Activated T-cell treated with anti-CD3 and anti-CD28 coated beads for 48 hours (primary cell): ENCODE measurements around the gene H2BK1.

Experiments
- DNase-seq: peaks from one replicate; pipeline ENCODE4 v3.0.0-alpha.2; 2020; ENCODE audit warnings: low read depth

H2BK1 gene

DNA sequence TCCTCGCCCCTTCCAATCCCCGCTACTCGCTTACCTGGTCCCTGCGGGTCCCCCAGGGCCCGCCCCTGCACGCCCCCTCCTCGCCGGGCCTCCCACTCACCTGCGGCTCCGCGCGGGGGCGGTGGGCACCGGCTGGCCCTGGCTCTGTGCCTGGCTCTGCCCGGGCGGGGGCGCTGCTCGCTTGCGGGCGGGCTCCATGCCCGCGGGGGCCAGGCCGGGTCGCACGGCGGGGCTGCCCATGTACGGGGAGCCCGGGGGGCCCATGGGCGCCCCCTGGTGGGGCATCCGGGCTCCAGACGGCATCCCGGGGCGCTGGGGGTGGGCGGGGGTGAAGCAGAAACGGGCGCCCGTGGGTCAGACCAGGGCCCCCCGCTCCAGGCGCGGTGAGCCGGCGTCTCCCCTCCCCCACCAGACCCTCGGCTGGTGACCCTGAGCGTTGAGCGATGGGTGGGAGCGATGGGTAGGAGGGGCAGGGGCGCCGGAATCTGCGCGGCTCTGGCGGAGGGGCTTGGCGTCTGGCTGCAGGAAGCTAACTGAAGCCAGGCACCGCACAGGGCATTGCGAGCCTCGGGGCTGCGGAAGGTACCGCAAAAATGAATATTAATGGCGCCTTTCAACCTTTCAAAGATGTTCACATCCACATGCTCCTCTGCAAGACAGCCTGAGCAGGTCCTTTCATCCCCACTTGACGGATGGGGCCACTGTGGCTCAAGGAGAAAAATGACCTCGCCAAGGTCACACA lies 35.2 kb upstream of the H2BK1 start:
- peak; percentile 67 for DNase-seq

DNA sequence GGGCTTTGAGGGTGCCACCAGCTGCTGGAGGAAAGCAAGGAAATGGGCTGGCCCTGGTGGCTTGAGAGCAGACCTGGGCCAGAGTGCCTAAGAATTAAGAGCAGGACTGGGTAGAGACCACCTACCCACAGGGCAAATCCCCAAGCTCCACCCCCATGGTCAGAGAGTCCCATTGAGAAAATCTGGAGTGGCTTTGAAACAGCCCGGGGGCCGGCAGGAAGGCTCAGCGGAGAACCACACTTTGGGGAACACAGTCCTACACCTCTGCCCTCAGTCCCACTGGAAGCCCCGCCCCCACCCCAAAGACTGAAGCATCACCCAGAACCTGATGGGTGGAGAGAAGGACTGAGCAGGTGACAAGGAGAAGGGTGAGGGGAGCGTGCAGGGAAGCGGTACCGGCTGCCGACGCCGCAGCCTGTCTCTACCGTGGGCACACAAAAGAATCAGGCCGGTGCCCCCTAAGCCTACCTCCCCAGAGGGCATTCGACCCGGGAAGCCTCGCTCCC lies 34.6 kb upstream of the H2BK1 start:
- DNase-seq, result no peak

DNA sequence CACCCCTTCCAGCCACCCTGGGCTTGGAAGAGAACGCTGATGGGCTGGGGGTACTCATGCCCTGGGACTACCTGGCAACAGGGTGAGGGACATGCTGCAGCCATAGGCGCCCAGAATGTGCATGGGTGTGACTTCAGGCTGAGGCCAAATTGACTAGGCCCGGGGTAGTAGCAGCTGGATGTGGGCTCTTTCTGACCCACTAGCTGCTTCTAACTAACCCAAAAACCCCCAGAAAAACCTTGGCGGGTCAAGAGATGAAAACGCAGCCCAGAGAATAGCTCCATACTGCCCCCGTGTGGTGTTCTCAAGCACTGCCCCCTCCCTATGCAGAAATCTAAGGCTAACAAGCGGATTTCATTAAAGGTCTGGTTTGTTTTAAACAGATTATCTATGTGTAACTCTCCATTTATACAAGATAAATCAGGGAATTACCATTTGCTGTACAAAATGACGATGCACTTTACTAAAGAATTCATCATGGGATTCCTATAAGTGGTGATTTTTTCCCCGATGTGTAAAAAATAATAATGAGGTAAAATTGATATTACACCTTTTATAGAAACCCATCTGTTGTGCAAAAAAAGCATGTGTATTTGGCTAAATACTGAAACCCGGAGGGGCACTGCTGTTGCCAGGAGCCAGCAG lies 34.0 kb upstream of the H2BK1 start:
- no peak for DNase-seq

DNA sequence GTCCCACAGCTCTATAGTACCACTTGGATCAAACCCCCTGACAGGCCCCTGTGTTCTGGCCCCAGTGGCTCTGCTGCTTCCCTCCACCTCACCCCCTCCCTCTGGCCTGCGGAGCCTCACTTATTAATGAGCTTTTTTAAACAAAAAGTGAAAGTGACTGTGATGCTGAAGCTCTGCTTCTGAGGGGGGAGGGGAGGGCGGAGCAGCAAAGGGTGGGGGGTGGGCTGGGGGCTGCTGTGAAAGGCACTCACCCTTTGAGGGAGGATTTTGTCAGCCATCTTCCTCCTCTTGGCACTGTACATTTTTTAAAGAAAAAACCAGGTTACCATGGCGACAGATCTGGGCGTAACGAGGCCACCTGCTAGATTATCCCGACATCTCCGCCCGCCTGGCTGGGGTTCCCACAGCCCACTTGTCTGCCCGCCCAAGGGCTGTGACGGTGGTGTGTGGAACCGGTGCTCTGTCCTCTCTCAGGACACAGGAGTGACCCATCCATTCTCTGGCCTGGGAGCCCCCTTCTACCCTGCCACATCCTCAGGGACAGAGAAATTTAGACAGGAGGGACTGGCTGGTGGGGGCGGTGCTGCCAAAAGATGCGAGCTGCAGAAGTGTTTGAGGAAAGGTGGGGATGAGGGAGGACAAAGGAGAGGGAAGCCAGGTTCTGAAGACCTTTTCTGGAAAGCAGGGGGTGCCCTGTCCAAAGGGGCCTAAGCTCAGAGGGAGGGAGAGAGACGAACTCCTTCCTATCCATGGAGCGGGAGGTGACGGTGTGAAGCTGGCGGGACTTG lies 33.3 kb upstream of the H2BK1 start:
- DNase-seq, result no peak

DNA sequence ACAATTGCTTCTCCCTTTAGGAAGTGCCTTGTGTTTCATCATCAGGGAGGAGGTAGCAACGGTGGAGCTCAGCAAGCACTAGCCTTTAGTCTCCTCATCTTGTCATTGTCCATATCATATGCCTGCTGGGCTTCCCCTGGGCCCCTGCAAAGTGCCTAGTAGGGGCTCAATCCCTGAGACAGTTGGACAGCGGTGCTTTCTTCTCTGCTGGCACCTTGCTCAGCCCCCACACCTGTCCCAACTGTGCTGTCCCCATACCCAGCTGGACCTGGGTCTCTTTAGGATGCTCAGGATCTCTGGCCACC lies 32.7 kb upstream of the H2BK1 start:
- no peak for DNase-seq

DNA sequence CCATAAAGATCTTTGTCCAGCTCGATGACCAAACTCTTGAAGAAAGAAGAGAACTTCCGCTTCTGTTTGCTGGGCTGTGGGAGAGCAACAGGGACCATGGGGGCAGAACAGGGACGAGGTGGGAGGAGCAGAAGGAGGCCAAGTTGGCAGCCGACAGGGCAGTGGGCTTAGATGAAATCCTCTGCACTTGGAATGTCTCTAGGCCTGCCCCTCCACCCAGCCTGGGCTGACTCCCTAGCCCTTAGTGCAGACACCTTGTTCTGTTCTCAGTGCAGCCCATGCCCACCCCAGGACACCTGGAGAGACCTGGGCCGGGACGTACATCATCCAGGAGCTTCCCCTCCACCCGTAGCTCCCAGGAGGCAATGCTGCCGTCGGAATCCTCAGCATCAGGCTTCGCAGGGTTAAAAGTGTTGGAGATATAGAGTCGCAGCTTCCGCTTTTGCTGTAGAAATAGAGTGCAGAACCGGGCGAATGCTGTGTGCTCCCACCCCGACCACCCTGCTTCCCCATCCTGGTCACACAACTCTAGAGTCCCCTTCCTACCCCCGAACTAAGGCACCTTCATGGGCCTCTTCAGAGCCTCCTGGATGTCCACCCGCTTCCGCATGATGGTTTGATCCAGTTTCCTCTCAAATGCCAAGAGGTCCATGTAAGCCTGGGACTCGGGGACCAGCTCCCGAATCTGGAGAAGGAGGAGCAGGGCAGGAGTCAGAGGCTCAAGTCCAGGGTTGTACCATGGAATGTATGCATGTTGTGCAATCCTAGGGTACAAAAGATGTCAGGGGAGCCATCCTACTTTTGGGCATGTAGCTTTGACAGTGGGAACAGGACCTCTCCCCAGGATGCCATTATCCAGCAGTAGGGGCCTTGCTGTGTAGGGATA lies 32.1 kb upstream of the H2BK1 start:
- DNase-seq, result no peak

DNA sequence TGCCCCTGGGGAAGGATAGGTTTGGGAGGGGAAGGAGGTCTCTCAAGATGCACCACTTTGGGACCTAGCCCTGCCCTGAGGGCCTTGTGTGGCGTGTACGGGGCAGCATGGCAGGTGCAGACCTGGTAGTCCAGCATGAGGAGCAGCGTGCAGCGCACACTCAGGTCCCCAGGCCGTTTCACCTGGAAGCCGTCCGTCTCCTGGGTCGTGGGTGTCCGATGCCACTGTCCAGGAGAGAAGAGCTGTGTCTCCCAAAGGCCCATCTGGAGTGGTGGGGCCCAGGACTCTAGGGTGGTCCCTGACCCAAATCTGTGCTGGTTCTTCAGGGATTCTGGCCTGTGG lies 31.4 kb upstream of the H2BK1 start:
- DNase-seq, result no peak

DNA sequence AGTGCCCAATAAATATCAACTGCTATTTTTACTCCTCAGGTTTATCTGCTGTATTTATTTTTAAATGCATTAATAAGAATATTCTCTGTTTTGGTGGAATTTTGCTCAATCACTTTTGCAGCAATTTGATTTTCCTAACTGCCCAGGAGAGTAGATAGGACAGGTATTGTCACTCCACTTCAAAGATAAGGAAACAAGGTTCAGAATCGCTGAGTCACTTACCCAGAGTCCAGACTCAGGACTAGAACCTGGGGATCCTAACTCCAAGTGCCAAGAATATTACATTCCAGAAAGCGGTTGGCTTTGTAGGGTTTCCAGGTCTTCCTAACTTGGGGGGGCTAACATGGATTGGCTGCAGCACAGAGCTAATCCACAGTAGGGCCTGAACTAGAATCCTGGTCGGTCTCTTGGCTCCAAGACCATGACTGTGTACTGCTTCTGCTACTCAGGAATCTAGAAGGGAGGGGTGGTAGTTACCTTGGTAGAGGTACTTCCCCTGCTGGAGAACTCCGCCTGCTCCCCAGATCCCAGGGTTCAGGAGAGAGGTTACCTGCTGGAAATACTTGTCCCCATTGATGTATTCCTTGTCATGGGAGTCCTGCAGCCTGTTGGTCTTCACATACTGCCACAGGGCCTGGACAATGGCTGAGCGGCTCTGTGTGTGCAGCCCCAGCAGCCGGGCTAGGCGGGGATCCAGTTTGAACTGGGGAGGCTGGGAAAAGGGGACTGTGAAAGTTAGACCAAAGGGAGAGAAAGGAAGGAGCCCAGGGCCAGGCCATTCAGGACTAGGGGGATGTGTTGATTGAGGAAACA lies 30.9 kb upstream of the H2BK1 start:
- DNase-seq, result no peak

DNA sequence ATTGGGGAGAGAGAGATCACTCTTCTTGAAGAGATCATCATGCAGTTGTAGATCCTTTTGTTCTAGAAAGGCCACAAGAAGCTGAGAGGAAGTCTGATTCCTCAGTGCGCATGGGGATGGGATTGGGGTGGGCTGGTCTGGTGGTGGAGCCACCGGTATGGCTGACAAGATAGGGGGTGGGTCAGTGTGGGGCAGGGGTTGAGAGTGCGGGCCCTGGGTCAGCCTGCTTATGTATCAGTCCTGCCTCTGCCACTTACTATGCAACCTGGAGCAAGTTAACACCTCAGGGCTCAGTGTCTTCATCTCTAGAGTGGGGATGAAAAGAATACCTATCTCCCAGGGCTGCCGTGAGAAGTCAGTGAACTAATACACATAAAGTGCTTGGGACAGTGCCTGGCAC lies 30.2 kb upstream of the H2BK1 start:
- DNase-seq, result no peak

DNA sequence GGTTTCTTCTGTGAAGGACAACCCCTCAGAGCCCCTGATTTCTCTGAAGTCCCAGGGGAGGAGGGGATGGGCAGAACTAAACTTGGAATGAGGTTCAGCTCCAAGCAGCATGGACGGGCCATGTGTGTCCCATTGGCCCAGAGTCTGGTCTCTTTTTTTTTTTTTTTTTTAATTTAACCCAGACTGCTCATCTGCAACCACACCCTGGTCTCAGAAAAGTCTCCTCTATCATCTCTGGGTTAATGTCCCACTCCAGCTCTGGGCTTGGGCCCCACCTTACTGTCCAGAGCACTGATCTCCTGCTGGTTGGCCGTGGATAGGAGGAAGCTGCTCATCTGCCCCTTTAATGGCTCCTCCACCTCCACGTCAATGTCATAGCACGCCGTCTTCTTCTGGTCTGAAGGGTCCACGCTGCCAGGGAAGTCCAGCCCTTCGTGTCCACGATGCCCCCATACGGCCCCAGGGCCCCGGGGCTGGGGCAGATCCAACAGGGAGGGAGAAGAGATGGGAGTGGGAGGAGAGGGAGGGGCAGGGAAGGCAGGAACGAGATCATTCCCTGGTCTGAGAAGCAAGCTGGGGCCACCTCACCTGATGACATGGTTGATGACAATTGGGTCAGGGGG lies 29.7 kb upstream of the H2BK1 start:
- DNase-seq, result no peak

DNA sequence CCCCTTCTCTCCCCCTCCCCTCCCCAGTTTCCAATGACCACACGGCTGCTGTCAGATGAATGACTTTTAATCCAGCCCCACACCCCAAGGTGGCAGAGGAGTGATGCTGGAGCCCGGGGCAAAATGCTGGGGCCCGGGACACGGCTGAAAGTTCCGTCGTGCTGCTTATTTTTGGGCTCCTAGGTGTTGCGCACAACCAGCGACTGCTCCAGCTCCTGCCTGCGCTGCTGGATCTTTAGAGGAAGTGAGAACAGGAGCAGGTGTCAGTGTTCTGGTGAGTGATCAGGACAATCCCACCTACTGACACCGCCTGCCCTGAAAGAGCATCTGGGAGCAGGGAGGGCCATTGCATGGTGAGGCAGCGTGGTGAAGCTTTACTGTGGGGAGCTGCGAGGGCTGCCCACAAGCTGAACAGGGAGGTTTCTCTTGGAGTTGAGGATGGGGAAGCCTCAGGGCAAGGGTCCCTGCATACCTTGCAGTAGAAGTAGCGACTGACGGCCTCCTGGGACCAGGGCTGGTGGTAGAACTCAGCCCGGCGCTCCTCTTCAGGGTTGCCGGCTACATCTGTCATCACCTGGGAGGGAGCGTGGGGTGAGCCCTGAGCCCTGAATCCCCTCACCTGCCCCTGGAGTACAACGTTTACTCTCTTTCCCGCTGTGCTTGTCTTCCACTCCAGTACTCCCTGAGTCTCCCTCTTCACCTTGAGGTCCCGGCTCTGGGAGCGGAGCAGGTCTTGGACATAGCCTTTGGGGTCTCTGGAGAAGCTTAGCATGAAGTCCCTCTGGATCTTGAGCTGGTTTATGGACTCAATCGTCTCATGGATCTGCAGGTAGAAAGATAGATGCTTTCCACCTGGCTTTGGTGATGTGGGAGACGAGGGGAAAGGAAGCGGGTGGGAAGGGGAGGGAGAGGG lies 28.9 kb upstream of the H2BK1 start:
- DNase-seq, result no peak

DNA sequence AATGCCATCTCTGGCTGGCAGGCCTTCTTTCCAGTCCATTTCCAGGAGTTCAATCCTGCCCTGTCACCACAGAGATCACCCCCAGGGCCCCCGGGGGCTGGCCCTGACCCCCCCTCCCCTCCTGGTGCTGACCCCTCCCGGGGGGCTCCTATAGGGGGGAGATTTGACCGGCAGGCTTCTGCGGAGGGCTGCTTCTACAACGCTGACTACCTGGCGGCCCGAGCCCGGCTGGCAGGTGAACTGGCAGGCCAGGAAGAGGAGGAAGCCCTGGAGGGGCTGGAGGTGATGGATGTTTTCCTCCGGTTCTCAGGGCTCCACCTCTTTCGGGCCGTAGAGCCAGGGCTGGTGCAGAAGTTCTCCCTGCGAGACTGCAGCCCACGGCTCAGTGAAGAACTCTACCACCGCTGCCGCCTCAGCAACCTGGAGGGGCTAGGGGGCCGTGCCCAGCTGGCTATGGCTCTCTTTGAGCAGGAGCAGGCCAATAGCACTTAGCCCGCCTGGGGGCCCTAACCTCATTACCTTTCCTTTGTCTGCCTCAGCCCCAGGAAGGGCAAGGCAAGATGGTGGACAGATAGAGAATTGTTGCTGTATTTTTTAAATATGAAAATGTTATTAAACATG lies 28.0 kb upstream of the H2BK1 start:
- DNase-seq, result no peak

DNA sequence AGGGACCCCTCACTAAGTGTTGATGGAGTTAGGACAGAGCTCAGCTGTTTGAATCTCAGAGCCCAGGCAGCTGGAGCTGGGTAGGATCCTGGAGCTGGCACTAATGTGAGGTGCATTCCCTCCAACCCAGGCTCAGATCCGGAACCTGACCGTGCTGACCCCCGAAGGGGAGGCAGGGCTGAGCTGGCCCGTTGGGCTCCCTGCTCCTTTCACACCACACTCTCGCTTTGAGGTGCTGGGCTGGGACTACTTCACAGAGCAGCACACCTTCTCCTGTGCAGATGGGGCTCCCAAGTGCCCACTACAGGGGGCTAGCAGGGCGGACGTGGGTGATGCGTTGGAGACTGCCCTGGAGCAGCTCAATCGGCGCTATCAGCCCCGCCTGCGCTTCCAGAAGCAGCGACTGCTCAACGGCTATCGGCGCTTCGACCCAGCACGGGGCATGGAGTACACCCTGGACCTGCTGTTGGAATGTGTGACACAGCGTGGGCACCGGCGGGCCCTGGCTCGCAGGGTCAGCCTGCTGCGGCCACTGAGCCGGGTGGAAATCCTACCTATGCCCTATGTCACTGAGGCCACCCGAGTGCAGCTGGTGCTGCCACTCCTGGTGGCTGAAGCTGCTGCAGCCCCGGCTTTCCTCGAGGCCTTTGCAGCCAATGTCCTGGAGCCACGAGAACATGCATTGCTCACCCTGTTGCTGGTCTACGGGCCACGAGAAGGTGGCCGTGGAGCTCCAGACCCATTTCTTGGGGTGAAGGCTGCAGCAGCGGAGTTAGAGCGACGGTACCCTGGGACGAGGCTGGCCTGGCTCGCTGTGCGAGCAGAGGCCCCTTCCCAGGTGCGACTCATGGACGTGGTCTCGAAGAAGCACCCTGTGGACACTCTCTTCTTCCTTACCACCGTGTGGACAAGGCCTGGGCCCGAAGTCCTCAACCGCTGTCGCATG lies 27.2 kb upstream of the H2BK1 start:
- DNase-seq, result no peak

DNA sequence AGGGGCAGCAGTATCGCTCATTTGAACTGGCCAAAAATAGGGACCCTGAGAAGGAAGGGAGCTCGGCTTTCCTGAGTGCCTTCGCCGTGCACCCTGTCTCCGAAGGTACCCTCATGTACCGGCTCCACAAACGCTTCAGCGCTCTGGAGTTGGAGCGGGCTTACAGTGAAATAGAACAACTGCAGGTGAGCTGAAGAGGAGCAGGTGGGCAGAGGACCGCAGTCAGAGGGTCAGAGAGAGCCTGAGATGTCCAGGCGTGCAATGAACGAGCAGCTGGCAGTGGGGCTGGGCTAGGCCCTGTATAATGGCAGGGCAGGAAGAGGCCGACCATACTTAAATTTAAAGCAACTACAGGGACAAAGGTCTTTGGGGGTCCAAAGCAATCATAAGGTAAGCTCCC lies 26.1 kb upstream of the H2BK1 start:
- no peak for DNase-seq

DNA sequence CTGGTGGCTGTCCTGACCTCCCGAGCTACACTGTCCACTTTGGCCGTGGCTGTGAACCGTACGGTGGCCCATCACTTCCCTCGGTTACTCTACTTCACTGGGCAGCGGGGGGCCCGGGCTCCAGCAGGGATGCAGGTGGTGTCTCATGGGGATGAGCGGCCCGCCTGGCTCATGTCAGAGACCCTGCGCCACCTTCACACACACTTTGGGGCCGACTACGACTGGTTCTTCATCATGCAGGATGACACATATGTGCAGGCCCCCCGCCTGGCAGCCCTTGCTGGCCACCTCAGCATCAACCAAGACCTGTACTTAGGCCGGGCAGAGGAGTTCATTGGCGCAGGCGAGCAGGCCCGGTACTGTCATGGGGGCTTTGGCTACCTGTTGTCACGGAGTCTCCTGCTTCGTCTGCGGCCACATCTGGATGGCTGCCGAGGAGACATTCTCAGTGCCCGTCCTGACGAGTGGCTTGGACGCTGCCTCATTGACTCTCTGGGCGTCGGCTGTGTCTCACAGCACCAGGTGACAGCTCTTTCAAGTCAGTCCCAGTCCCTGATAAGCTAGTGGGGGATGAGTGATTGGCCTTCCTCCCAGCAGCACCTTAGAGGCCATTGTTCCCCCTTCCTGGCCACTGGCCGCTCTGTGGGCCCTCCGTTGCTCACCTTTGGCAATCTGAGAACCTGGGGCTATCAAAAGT lies 25.0 kb upstream of the H2BK1 start:
- no peak for DNase-seq

DNA sequence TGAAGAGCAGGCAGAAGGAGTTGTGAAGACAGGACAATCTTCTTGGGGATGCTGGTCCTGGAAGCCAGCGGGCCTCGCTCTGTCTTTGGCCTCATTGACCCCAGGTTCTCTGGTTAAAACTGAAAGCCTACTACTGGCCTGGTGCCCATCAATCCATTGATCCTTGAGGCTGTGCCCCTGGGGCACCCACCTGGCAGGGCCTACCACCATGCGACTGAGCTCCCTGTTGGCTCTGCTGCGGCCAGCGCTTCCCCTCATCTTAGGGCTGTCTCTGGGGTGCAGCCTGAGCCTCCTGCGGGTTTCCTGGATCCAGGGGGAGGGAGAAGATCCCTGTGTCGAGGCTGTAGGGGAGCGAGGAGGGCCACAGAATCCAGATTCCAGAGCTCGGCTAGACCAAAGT lies 23.5 kb upstream of the H2BK1 start:
- no peak for DNase-seq

DNA sequence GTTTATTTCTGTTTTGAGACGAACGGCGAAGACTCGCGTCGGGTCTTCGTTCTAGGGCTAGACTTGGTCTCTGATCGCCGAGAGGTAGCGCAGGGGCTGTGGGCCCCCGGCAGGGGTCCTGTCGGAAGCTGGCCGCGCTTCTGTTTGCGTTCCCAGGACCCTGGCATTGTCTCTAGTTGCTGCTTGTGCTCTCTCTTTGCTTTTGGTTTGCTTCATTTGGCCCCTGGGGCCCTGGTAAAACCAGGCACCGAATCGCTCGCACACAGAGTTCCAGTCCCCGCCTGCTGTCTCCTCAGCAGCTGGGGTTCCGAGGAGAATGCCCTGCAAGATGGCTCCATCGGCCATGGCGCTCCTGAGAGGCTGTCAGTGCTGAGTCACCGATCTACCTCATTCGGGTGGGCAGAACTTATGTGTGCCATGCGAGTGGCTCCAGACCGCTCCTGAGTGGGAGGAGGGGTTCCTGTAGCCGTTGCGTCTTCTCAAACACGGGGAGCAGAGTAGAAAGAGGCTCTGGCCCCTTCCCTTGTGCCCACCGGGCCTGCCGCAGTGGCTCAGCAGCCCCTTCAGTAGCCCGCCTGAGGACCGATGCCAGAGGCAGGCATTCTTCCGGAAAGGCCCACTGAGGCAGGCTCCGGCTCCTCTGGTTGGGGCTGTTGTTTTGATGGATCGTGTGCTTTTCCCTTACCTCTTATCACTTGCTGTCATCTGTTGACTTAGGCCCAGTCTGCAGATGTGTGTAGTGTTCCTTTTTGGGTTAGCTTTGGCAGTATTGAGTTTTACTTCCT lies 22.8 kb upstream of the H2BK1 start:
- DNase-seq, result peak; percentile 74
